ENCODE data around the gene ZNF892. TPM values are rescaled to one million over a fixed set of nuclear protein-coding genes. Genes with fewer than 3 reads are reported as not detected.

ZNF892 gene
- polyA plus RNA-seq, 1 donor (not counting 4 experiments of a cell fraction or from before 2014, with no cell fraction given): 1.6 TPM

- H3K9me3 ChIP-seq (ENCODE audit: control insufficient read depth, low read depth, low read length): no peaks in the 10 kb centered on the region
- no peak for FAIRE-seq
Measured at GRCh38 chr2:95234816-95235215, 27.5 kb downstream of the ZNF892 start.

GRCh38 chr2:95238131-95238530 lies 30.8 kb downstream of the ZNF892 start:
- H2AFZ ChIP-seq (ENCODE audit: control insufficient read depth, low read length): no peak overlapping the region
- no peaks in the 10 kb centered on the region for H3K9me3 ChIP-seq (ENCODE audit: control insufficient read depth, low read depth, low read length)
- H3K4me1 ChIP-seq (ENCODE audit: control insufficient read depth, extremely low read depth, insufficient read depth, low read length): no peaks in the 10 kb centered on the region
- DNase-seq (ENCODE audit: low read depth, low spot score): no peak
- no peak overlapping the region for H3K9ac ChIP-seq (ENCODE audit: control insufficient read depth, extremely low read depth, insufficient read depth, low read length)
- H3K36me3 ChIP-seq (ENCODE audit: control insufficient read depth in 2 of 2, extremely low read depth in 1 of 2, insufficient read depth in 2 of 2, low read length in 2 of 2): no peaks in the 10 kb centered on the region
- no peak overlapping the region for H3K4me2 ChIP-seq (ENCODE audit: control insufficient read depth, extremely low read depth, insufficient read depth, low read depth, low read length)
- H3K4me3 ChIP-seq (ENCODE audit: control insufficient read depth in 2 of 3, extremely low read depth in 1 of 3, insufficient read depth in 2 of 3, low read depth in 1 of 3, low read length in 3 of 3): no peak overlapping the region
- no peak overlapping the region for H3K27ac ChIP-seq (ENCODE audit: control insufficient read depth, insufficient read depth, low read length)
- H4K20me1 ChIP-seq (ENCODE audit: control insufficient read depth, extremely low read depth, insufficient read depth, low read length): no peaks in the 10 kb centered on the region
- H3K9me1 ChIP-seq (ENCODE audit: control insufficient read depth, extremely low read depth, insufficient read depth, low read length): no peaks in the 10 kb centered on the region
- dilution Hi-C loops (cut with MboI; ENCODE audit: extremely low pct_ligation_motif_present, low sequenced_read_pairs): no loop called here
- TF ChIP-seq CTCF (optimal IDR thresholded peaks at IDR 0.05 in 1 of 3, IDR thresholded peaks at IDR 0.05 in 1 of 3, conservative IDR thresholded peaks at IDR 0.05 in 1 of 3; ENCODE audit: extremely low read depth in 1 of 3, insufficient read depth in 2 of 3, low read length in 3 of 3): no peak
- no peak for TF ChIP-seq EZH2 (IDR thresholded peaks at IDR 0.05; ENCODE audit: low read length)
- H3K79me2 ChIP-seq (ENCODE audit: control insufficient read depth, insufficient read depth, low read length): no peaks in the 10 kb centered on the region
- no peak for FAIRE-seq
- H3K27me3 ChIP-seq (ENCODE audit: control insufficient read depth, extremely low read depth, insufficient read depth, low read length): no peaks in the 10 kb centered on the region

More at GRCh38 chr2:95234816-95235215, 27.5 kb downstream of the ZNF892 start:
- Histone ChIP-seq H3K79me2 (ENCODE audit: control insufficient read depth, insufficient read depth, low read length) (no peaks in the 10 kb centered on the region), H3K4me1 (ENCODE audit: control insufficient read depth, extremely low read depth, insufficient read depth, low read length) (peaks cover 4% of the 10 kb centered on the region), H3K9me1 (ENCODE audit: control insufficient read depth, extremely low read depth, insufficient read depth, low read length) (no peaks in the 10 kb centered on the region), H4K20me1 (ENCODE audit: control insufficient read depth, extremely low read depth, insufficient read depth, low read length) (no peaks in the 10 kb centered on the region), H2AFZ (ENCODE audit: control insufficient read depth, low read length) (no peak overlapping the region), H3K4me3 (ENCODE audit: control insufficient read depth in 2 of 3, extremely low read depth in 1 of 3, insufficient read depth in 2 of 3, low read depth in 1 of 3, low read length in 3 of 3) (no peak overlapping the region), H3K27me3 (ENCODE audit: control insufficient read depth, extremely low read depth, insufficient read depth, low read length) (peaks cover 4% of the 10 kb centered on the region), H3K36me3 (ENCODE audit: control insufficient read depth in 2 of 2, extremely low read depth in 1 of 2, insufficient read depth in 2 of 2, low read length in 2 of 2) (no peaks in the 10 kb centered on the region), H3K9ac (ENCODE audit: control insufficient read depth, extremely low read depth, insufficient read depth, low read length) (no peak overlapping the region), H3K27ac (ENCODE audit: control insufficient read depth, insufficient read depth, low read length) (no peak overlapping the region), H3K4me2 (ENCODE audit: control insufficient read depth, extremely low read depth, insufficient read depth, low read depth, low read length) (no peak overlapping the region)
- DNase-seq (ENCODE audit: low read depth, low spot score): no peak
- TF ChIP-seq EZH2 (IDR thresholded peaks at IDR 0.05; ENCODE audit: low read length): no peak
- no peak for TF ChIP-seq CTCF (optimal IDR thresholded peaks at IDR 0.05 in 1 of 3, IDR thresholded peaks at IDR 0.05 in 1 of 3, conservative IDR thresholded peaks at IDR 0.05 in 1 of 3; ENCODE audit: extremely low read depth in 1 of 3, insufficient read depth in 2 of 3, low read length in 3 of 3)
- dilution Hi-C loops (cut with MboI; ENCODE audit: extremely low pct_ligation_motif_present, low sequenced_read_pairs): no loop called here

Data from keratinocyte (primary cell).